RPMI8226 (cell line): ENCODE results near the gene ATP9B.

Source experiments
- DNase-seq: peaks from one replicate; pipeline ENCODE4 v3.0.0-alpha.2; 2015

ATP9B gene

DNA sequence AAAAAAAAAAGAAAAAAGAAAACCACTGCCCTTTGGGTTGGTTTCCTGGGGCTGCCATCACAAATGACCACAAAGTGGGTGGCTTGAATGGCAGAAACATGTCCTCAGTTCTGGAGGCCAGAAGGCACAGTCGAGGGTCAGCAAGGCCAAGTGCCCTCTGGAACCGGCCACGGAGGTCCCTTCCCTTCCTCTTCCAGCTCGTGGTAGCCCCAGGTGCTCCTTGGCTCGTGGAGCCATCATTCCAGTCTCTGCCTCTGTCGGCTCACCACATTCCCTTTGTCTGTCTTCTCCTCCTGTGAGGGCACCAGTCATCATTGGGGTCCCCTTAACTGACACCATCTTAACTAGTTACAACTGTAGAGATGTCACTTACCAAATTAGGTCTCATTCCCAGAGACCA, 318.0 kb downstream of the ATP9B start:
- DNase-seq, result no peak

DNA sequence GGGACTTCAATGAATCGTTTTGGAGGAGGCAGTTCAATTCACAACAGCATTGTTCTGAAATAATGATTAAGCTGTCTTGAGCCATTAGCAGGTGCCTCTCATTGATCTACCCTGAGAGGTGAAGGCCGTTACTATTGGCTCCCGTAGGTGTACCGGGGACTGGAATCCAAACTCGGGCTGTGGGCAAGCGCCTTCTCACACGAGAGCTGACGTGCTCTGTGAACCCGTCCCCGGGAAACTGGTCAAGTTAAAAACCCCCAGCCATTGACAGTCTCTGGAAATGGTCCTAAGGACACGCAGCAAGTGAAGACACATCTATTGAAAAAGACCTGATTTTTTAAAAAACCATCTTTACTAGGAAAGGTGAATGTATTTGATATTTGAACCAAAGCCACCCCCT, 318.4 kb downstream of the ATP9B start:
- DNase-seq, result no peak

DNA sequence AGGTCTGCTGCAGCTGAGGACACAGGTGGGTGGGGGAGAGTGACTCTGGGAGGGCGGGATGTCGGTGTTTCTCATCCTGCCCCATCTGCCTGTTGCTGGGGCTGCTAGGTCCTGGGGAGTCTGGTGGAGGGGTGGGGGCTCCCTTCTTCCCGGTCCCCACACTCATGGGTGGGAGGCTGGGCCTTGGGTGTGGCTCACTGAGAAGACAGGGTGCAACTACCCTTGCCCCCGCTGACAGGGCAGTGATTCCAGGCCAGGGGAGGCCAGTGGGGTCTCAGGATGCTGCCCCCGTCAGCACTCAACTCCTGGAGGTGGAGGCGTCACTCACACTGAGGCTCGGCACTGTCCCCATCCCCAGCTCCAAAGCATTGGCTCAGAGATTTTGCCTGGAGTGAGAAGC, 318.8 kb downstream of the ATP9B start:
- DNase-seq, result no peak

DNA sequence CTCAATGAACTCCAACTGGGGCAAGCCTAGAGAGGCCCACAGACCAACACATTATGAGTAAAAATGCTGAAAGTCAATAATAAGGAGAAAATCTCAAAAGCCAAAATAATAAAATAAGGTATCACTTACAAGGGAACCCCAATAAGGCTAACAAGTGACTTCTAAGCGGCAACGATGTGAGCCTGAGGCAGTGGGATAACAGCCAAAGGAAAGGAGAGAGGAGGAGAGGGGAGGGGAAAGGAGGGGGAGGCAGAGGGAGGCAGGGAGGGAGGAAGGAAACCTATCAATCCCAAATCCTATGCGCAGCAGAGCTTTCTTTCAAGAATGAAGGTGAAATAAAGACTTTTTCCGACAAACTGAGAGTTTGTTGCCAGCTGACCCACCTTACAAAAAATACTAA, 320.5 kb downstream of the ATP9B start:
- DNase-seq, result no peak

GRCh38 chr18:79392226-79392625, 323.0 kb downstream of the ATP9B start:
- DNase-seq, result no peak

- DNase-seq, result peak; percentile 62
These were observed 324.0 kb downstream of the ATP9B start for GRCh38 chr18:79393181-79393634.

- DNase-seq, result peak; percentile 70
These were observed 324.7 kb downstream of the ATP9B start for GRCh38 chr18:79393635-79394533.

GRCh38 chr18:79394534-79395307, 325.5 kb downstream of the ATP9B start:
- DNase-seq, result peak; percentile 70

- no peak for DNase-seq
These were observed 326.1 kb downstream of the ATP9B start for GRCh38 chr18:79395308-79395640.

GRCh38 chr18:79395761-79396404, 326.7 kb downstream of the ATP9B start, which contains the start of gene NFATC1:
TSS of gene NFATC1 (plus strand) at chr18:79395930. CDS start at chr18:79396225, 295 bp downstream.
- DNase-seq, result peak; percentile 80

DNA sequence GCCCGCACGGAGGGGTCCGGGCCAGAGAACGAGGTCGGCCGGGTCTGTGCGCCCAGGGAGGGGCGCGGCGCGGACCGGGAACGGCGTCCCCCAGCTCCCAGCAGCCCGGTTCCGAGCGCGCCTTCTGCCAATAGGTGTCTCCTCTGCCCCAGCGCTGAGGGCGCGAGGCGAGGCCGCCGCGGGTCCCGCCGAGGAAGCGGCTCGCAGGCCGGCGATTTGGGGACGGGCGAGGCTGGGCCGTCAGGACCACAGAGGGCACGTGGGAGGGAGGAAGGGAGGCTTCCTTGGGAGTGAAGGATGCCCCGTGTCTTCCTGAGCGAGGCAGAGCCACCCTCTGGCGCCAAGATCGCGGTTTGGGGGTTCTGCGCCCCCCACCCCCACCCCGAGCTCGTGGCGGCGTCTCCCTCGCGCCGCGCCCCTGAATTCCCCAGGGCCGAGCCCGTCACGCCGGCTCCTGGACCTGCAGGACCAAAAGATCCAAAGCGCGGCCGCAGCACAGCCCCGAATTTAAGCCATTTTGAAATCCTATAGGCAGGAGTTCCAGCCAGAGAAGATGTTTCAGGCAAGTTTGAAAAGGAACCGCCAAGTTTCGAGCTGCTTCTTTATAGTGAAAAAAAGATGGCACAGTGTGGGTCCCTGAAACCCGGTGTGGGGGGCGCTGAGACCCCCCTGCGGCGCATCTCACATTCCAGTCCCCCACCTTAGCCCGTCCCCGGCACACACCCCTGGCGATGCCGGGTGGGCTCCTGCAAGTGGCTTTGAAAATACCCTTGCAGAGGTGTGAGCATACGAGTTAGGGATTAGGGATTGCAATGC, 327.4 kb downstream of the ATP9B start:
- DNase-seq, result peak; percentile 77

- DNase-seq, result no peak
These were observed 328.1 kb downstream of the ATP9B start for GRCh38 chr18:79397247-79397829.

GRCh38 chr18:79397830-79398761, 328.9 kb downstream of the ATP9B start:
- DNase-seq, result no peak

DNA sequence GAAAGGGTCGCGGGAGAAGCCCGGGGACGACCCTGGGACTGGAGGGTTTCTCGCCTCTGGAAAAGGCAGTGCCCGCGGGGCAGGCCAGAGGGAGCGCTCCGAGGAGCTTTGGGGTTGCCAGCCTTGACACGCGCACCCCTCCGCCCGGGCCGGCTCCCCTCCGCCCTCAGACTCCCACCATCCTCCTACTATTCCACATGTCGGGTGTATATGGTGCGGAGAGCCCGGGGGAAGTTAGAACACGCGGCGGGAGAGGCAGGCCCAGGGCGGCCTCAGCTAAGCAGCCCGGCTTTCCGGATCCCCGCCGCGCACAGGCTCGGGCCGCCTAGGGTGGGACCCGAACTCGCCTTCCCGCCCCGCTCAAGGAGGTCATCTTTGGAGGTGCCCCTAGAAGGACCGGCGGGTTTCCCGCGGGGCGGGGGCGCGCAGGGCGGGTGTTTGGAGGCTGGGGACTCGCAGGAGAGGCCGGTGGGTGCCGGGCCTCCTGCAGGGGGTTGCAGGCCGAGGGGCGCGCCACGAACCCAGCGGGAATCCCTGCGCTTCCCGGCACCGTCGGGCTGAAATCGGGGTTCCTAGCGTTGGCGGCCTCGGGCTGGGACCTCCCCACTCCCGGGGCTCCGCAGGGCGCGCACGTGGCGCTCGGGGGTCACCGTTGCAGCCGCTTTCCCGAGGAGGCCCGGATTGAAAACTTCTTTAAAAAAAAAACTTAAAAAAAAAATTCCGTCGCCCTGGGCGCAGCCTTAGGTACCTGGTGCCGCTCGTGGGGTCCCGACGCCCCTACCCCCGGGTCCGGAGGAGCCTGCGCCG, 330.3 kb downstream of the ATP9B start:
- DNase-seq, result no peak

DNA sequence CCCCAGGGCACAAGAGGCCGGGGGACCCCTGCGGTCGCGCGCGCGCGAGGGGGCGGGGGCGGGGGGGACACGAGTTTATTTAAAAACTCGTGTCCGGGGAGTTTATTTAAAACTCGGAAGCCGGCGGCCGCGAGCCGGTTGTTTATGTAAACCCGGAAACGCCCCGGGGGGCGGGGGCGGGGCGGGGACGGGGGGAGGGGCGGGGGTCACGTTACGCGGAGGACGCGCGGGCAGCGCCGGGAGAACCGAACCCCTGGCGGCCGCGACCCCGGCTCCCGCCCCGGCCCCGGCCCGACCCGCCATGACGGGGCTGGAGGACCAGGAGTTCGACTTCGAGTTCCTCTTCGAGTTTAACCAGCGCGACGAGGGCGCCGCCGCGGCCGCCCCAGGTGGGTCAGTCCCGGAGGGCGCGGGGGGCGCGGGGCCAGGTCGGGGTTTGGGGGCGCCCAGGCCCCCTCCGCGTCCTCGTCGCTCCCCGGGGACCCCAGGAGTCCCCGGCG, 330.9 kb downstream of the ATP9B start:
- DNase-seq, result peak; percentile 71

DNA sequence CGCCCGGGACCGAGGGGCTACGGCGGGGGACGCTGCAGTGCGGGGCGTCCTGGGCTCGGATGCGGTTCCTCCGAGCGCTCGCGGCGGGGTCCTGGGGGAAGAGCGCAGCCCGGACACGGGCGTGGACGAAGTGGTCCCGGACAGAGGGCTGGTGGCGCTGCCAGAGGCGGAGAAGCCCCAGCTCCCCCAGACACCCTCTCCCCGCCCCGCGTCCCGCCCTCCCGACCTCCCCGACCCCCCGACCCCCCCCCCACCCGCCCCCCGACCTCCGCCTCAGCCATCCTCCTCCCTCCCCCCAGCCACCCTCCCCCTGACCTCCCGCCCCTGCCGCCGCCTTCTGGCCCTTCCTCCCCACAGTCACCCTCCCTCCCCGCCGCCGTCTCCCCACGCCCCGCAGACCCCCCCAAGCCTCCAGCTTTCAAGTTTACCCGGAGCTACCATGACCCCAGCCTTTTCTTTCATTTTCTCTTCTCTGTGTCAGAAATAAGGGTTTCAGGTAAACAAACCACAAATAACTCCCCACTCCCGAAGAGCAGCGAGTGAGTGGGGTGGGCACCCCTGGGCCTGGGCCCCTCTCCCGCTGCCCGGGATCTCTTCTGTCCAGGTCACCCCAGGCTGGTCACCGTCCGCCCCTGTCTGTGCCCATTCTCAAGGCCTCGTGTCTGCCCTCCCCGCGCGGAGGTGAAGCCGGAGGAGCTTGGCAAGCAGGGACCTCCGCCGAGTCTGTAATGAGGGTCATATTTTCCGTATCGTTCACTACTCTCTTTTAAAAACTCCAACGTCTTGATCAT, 331.6 kb downstream of the ATP9B start:
- no peak for DNase-seq

DNA sequence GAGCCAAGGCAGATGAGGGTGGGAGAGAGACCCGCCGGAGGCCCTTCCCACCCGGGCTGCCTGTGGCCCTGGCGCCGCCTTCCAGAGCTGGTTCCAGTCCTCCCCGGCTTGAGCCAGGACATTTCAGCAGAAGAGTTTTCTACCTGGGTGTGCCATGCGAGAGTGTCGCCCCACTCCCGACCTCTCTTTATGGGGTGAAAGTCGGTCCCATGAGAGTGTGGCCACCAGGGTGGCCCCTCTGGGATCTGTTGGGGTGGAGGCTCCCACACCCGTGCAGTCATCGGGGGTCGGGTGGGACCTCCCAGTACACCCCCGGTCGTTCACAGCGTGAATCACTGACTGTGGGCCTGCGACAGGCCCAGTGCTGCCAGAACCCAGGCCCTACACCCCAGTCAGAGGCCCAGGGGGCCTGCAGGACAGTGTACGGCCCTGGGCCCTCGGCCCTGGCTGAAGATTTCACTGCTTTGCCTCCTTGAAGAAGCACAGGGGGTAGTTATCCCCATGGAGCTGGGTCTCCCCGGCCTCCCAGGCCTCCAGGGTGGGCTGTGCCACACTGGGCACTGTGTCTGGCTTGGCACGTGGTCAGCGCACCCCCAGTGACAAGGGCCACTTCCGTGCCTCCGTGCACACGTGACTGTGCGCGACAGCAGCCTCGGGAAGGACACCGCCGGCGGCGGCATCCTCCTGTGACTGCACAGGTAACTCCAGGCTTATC, 332.5 kb downstream of the ATP9B start:
- DNase-seq, result no peak

DNA sequence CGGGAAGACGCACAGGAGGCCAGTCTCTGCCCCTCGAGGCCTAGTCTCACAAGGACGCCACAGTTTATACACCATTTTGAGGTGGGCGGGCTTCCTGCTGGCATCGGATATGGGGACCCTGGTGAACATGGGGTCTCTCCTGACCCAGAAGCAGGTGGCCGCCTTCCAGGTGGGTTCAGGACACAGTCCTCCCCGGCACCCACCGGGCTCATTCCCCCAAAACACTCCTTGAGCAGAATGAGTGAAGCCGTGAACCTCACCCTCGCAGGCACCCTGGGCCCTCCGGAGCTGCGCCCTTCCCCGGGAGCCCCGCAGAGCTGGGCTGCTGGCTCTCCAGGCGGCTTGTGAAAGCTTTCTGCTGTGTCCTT, 333.0 kb downstream of the ATP9B start:
- no peak for DNase-seq
